ENCODE data around the gene RASA4B.
"Not testable (repeated sequence)": the region's sequence is repeated elsewhere in the genome, so short reads cannot be mapped to it uniquely, and the experiment has no call there.

The RASA4B gene

GRCh38 chr7:102473271-102473991, 44.1 kb downstream of the RASA4B start:
- no peak for DNase-seq (ENCODE audit: low read depth)

- DNase-seq (ENCODE audit: low read depth) = no peak
These were observed 45.2 kb downstream of the RASA4B start for GRCh38 chr7:102472126-102473041.

- DNase-seq (ENCODE audit: low read depth) = no peak
These were observed 45.8 kb downstream of the RASA4B start for GRCh38 chr7:102471791-102472125.

GRCh38 chr7:102469972-102470825, 47.4 kb downstream of the RASA4B start:
- no peak for DNase-seq (ENCODE audit: low read depth)

GRCh38 chr7:102469351-102469971, 48.1 kb downstream of the RASA4B start:
- no peak for DNase-seq (ENCODE audit: low read depth)

- no peak for DNase-seq (ENCODE audit: low read depth)
These were observed 48.9 kb downstream of the RASA4B start for GRCh38 chr7:102468478-102469350.

GRCh38 chr7:102467581-102468477, 49.7 kb downstream of the RASA4B start:
- DNase-seq (ENCODE audit: low read depth) = no peak

GRCh38 chr7:102466097-102466496, 51.5 kb downstream of the RASA4B start:
- no peak for DNase-seq (ENCODE audit: low read depth)

- DNase-seq (ENCODE audit: low read depth) = peak; percentile 98
These were observed 52.8 kb downstream of the RASA4B start, which contains the start of the genes ALKBH4 and LRWD1 for GRCh38 chr7:102464577-102465280. Gene ALKBH4 (minus strand): TSS chr7:102464863. CDS start chr7:102464836, 27 bp downstream. Gene LRWD1 (plus strand): TSS chr7:102464984. CDS start chr7:102465081, 97 bp downstream.

GRCh38 chr7:102463841-102464576, 53.6 kb downstream of the RASA4B start:
- DNase-seq (ENCODE audit: low read depth) = no peak

GRCh38 chr7:102460467-102460866, 57.1 kb downstream of the RASA4B start:
- DNase-seq (ENCODE audit: low read depth) = no peak

- DNase-seq (ENCODE audit: low read depth) = no peak
These were observed 58.2 kb downstream of the RASA4B start for GRCh38 chr7:102459221-102459844.

GRCh38 chr7:102457352-102457924, 60.1 kb downstream of the RASA4B start:
- DNase-seq (ENCODE audit: low read depth) = no peak

GRCh38 chr7:102456327-102456726, 61.2 kb downstream of the RASA4B start:
- DNase-seq (ENCODE audit: low read depth) = no peak

GRCh38 chr7:102455596-102455995, 62.0 kb downstream of the RASA4B start:
- DNase-seq (ENCODE audit: low read depth) = no peak

GRCh38 chr7:102454932-102455331, 62.6 kb downstream of the RASA4B start:
- DNase-seq (ENCODE audit: low read depth) = not testable (repeated sequence)

- DNase-seq (ENCODE audit: low read depth) = no peak
These were observed 63.1 kb downstream of the RASA4B start for GRCh38 chr7:102454468-102454867.

Data from activated T-cell treated with anti-CD3 and anti-CD28 coated beads for 48 hours (primary cell).